Measurements from ENCODE around the gene HK1. TPM values are rescaled to one million over a fixed set of nuclear protein-coding genes. Genes with fewer than 3 reads are reported as not detected.

The HK1 gene
- total RNA-seq, 1 donor from 2014 or later, result 95.0 TPM

GRCh38 chr10:69329721-69330178 is 51.5 kb downstream of the HK1 start:
- no peak overlapping the region for H2AFZ ChIP-seq (ENCODE audit: low read depth, low read length)
- no peak overlapping the region for H3K27ac Mint-ChIP-seq (ENCODE audit: unreplicated experiment)
- no peaks in the 10 kb centered on the region for H3K9me3 Mint-ChIP-seq (ENCODE audit: unreplicated experiment)
- H3K4me3 Mint-ChIP-seq (ENCODE audit: unreplicated experiment), result no peak overlapping the region
- FAIRE-seq, result no peak
- no peaks in the 10 kb centered on the region for H3K9me3 ChIP-seq (ENCODE audit: insufficient read depth, low read depth, low read length)
- H3K27me3 Mint-ChIP-seq (ENCODE audit: low read depth, unreplicated experiment), result no peaks in the 10 kb centered on the region
- DNase-seq (ENCODE audit: low read depth), result no peak
- H3K4me2 ChIP-seq (ENCODE audit: low read length), result no peak overlapping the region
- H3K4me3 ChIP-seq (ENCODE audit: insufficient read depth, low read depth, low read length), result no peak overlapping the region
- H3K4me1 Mint-ChIP-seq (ENCODE audit: low read depth, unreplicated experiment), result peaks cover 21% of the 10 kb centered on the region
- no peaks in the 10 kb centered on the region for H3K36me3 ChIP-seq (ENCODE audit: insufficient read depth, low read length)
- no peaks in the 10 kb centered on the region for H3K27me3 ChIP-seq (ENCODE audit: insufficient read depth, low read length)
- H3K79me2 ChIP-seq (ENCODE audit: insufficient read depth, low read length), result peaks cover 96% of the 10 kb centered on the region
- peaks cover 74% of the 10 kb centered on the region for H4K20me1 ChIP-seq (ENCODE audit: insufficient read depth, low read length)
- TF ChIP-seq CTCF (IDR thresholded peaks at IDR 0.05; ENCODE audit: insufficient read depth, low read depth, low read length) (no peak), EZH2 (IDR thresholded peaks at IDR 0.05; ENCODE audit: insufficient read depth, low read length) (no peak)
- peaks cover 40% of the 10 kb centered on the region for H3K4me1 ChIP-seq (ENCODE audit: insufficient read depth, low read length)
- no peak overlapping the region for H3K9ac ChIP-seq (ENCODE audit: low read length)
- H3K27ac ChIP-seq (ENCODE audit: low read depth, low read length), result no peak overlapping the region
- H3K36me3 Mint-ChIP-seq (ENCODE audit: low read depth, unreplicated experiment), result peaks cover 6% of the 10 kb centered on the region

GRCh38 chr10:69331161-69331560 is 52.9 kb downstream of the HK1 start:
- peaks cover 99% of the 10 kb centered on the region for H3K79me2 ChIP-seq (ENCODE audit: insufficient read depth, low read length)
- H3K27me3 ChIP-seq (ENCODE audit: insufficient read depth, low read length), result no peaks in the 10 kb centered on the region
- H4K20me1 ChIP-seq (ENCODE audit: insufficient read depth, low read length), result peaks cover 73% of the 10 kb centered on the region
- TF ChIP-seq EZH2 (IDR thresholded peaks at IDR 0.05; ENCODE audit: insufficient read depth, low read length) (no peak), CTCF (IDR thresholded peaks at IDR 0.05; ENCODE audit: insufficient read depth, low read depth, low read length) (no peak)
- H3K4me3 Mint-ChIP-seq (ENCODE audit: unreplicated experiment), result no peak overlapping the region
- no peaks in the 10 kb centered on the region for H3K9me3 ChIP-seq (ENCODE audit: insufficient read depth, low read depth, low read length)
- H3K27ac ChIP-seq (ENCODE audit: low read depth, low read length), result no peak overlapping the region
- H3K9me3 Mint-ChIP-seq (ENCODE audit: unreplicated experiment), result no peaks in the 10 kb centered on the region
- H3K4me1 ChIP-seq (ENCODE audit: insufficient read depth, low read length), result peaks cover 31% of the 10 kb centered on the region
- no peak for DNase-seq (ENCODE audit: low read depth)
- H3K36me3 Mint-ChIP-seq (ENCODE audit: low read depth, unreplicated experiment), result peaks cover 8% of the 10 kb centered on the region
- H3K9ac ChIP-seq (ENCODE audit: low read length), result no peak overlapping the region
- no peak overlapping the region for H3K27ac Mint-ChIP-seq (ENCODE audit: unreplicated experiment)
- H3K27me3 Mint-ChIP-seq (ENCODE audit: low read depth, unreplicated experiment), result no peaks in the 10 kb centered on the region
- H3K36me3 ChIP-seq (ENCODE audit: insufficient read depth, low read length), result no peaks in the 10 kb centered on the region
- no peak overlapping the region for H2AFZ ChIP-seq (ENCODE audit: low read depth, low read length)
- H3K4me3 ChIP-seq (ENCODE audit: insufficient read depth, low read depth, low read length), result no peak overlapping the region
- FAIRE-seq, result no peak
- no peak overlapping the region for H3K4me2 ChIP-seq (ENCODE audit: low read length)
- H3K4me1 Mint-ChIP-seq (ENCODE audit: low read depth, unreplicated experiment), result peaks cover 22% of the 10 kb centered on the region

GRCh38 chr10:69332278-69333010 is 54.1 kb downstream of the HK1 start:
- DNase-seq (ENCODE audit: low read depth) (no peak), FAIRE-seq (no peak)
- no peak overlapping the region for H3K4me2 ChIP-seq (ENCODE audit: low read length)
- Mint-ChIP-seq H3K27me3 (ENCODE audit: low read depth, unreplicated experiment) (no peaks in the 10 kb centered on the region), H3K4me3 (ENCODE audit: unreplicated experiment) (no peak overlapping the region), H3K4me1 (ENCODE audit: low read depth, unreplicated experiment) (peaks cover 21% of the 10 kb centered on the region), H3K27ac (ENCODE audit: unreplicated experiment) (no peak overlapping the region), H3K36me3 (ENCODE audit: low read depth, unreplicated experiment) (peaks cover 8% of the 10 kb centered on the region), H3K9me3 (ENCODE audit: unreplicated experiment) (no peaks in the 10 kb centered on the region)
- no peaks in the 10 kb centered on the region for H3K27me3 ChIP-seq (ENCODE audit: insufficient read depth, low read length)
- no peak overlapping the region for H3K9ac ChIP-seq (ENCODE audit: low read length)
- no peaks in the 10 kb centered on the region for H3K36me3 ChIP-seq (ENCODE audit: insufficient read depth, low read length)
- H3K79me2 ChIP-seq (ENCODE audit: insufficient read depth, low read length), result peaks cover 94% of the 10 kb centered on the region
- no peak for TF ChIP-seq EZH2 (IDR thresholded peaks at IDR 0.05; ENCODE audit: insufficient read depth, low read length)
- no peak for TF ChIP-seq CTCF (IDR thresholded peaks at IDR 0.05; ENCODE audit: insufficient read depth, low read depth, low read length)
- H2AFZ ChIP-seq (ENCODE audit: low read depth, low read length), result no peak overlapping the region
- H3K4me1 ChIP-seq (ENCODE audit: insufficient read depth, low read length), result peaks cover 32% of the 10 kb centered on the region
- peaks cover 75% of the 10 kb centered on the region for H4K20me1 ChIP-seq (ENCODE audit: insufficient read depth, low read length)
- no peaks in the 10 kb centered on the region for H3K9me3 ChIP-seq (ENCODE audit: insufficient read depth, low read depth, low read length)
- H3K27ac ChIP-seq (ENCODE audit: low read depth, low read length), result no peak overlapping the region
- no peak overlapping the region for H3K4me3 ChIP-seq (ENCODE audit: insufficient read depth, low read depth, low read length)

Data from astrocyte (in vitro differentiated cells and primary cell).